A673 (cell line): ENCODE data around the gene AIFM2.

Experiments
- EZH2 ChIP-seq: fragments of 200-600 bp; sonication (generic); IDR thresholded peaks from 2 replicates; pipeline ENCODE4 v1.6.1; 2017; ENCODE audit warnings: borderline replicate concordance, low read depth, mild to moderate bottlenecking, mixed read lengths, antibody characterized with exemption, low read length; ENCODE audit not compliant: poor library complexity, severe bottlenecking
- TF ChIP-seq, protein P1 (sequence below): fragments of 300-800, 200-600 bp; sonication (generic); conservative IDR thresholded peaks from 2 replicates; pipeline ENCODE4 v1.5.1; 2017; ENCODE audit warnings: low read depth, mild to moderate bottlenecking, antibody characterized with exemption, low read length, moderate library complexity, mixed read lengths

DNA sequence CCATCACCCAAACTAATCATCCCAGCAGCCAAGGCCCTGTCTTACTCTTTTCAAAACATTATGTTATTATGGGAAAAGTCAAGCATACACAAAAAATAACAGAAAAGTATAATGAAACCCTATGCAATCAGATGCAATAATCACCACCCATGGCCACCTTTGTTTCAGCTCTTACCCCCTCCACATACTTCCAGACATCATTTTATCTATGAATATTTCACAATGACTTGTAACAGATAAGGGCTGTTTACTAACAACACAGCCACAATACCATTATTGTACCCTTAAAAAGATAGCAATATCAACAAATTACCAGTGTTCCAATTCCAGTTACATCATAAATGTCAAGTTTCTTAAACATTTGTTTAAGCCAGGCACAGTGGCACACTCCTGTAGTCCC, 35.2 kb downstream of the AIFM2 start:
- TF ChIP-seq, protein P1, sequence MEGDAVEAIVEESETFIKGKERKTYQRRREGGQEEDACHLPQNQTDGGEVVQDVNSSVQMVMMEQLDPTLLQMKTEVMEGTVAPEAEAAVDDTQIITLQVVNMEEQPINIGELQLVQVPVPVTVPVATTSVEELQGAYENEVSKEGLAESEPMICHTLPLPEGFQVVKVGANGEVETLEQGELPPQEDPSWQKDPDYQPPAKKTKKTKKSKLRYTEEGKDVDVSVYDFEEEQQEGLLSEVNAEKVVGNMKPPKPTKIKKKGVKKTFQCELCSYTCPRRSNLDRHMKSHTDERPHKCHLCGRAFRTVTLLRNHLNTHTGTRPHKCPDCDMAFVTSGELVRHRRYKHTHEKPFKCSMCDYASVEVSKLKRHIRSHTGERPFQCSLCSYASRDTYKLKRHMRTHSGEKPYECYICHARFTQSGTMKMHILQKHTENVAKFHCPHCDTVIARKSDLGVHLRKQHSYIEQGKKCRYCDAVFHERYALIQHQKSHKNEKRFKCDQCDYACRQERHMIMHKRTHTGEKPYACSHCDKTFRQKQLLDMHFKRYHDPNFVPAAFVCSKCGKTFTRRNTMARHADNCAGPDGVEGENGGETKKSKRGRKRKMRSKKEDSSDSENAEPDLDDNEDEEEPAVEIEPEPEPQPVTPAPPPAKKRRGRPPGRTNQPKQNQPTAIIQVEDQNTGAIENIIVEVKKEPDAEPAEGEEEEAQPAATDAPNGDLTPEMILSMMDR, result no peak
- TF ChIP-seq EZH2, result no peak
